ENCODE measurements around the gene DNAJC7. TPM values are rescaled to one million over a fixed set of nuclear protein-coding genes. Genes with fewer than 3 reads are reported as not detected.

The DNAJC7 gene
- polyA plus RNA-seq, 1 of the 3 experiments (the other 2 are of a cell fraction): 38.8 TPM

DNA sequence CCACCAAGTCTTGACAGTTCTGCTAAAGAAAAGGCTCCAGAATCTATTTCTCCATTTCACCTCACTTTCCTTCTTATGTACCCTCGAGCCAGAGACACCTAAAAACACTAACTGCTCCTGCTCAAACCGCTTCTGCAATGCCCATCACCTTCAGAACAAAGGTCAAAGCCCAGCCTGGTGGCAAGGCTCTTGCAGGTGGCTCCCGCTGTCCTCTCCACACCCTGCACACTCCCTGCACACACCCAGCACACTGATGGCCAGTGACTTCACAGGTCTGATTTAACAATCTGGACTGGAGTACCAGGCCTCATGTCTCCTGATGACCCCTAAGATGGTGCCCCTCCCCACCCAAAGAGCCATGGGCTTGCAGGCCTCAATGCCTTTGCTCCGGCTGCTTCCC, 43.0 kb upstream of the DNAJC7 start:
- CTCF ChIA-PET: interaction anchor here (1.9 to 3.6 kb wide), 3 partner anchors 7 to 41 kb away, joined by 4 to 16 read pairs (median 6); no protein-coding TSS in a partner anchor
- no peak for TF ChIP-seq NFIC (IDR thresholded peaks at IDR 0.05; ENCODE audit: borderline replicate concordance)
- TF ChIP-seq RAD21 (IDR thresholded peaks at IDR 0.05; ENCODE audit: low read length): no peak
- TF ChIP-seq TCF12 (IDR thresholded peaks at IDR 0.05): no peak
- no peak for TF ChIP-seq TEAD4 (IDR thresholded peaks at IDR 0.05; ENCODE audit: borderline replicate concordance, insufficient read depth)
- TF ChIP-seq CHD2 (IDR thresholded peaks at IDR 0.05; ENCODE audit: low read length, partially characterized antibody): no peak
- no peak for TF ChIP-seq ELF1 (IDR thresholded peaks at IDR 0.05)
- TF ChIP-seq EZH2phosphoT487 (IDR thresholded peaks at IDR 0.05; ENCODE audit: borderline replicate concordance, low read depth): no peak
- TF ChIP-seq RFX5 (IDR thresholded peaks at IDR 0.05; ENCODE audit: low read length): no peak
- H3K27me3 ChIP-seq (ENCODE audit: insufficient read depth): no peaks in the 10 kb centered on the region
- no peaks in the 10 kb centered on the region for H3K9me2 ChIP-seq
- no peak overlapping the region for H2AFZ ChIP-seq (ENCODE audit: low read depth)
- H3K36me3 ChIP-seq (replicated peaks in 1 of 2; ENCODE audit: control insufficient read depth in 1 of 2, insufficient read depth in 2 of 2, low read length in 1 of 2): no peaks in the 10 kb centered on the region
- no peak overlapping the region for H3K9ac ChIP-seq
- no peaks in the 10 kb centered on the region for H3F3A ChIP-seq (replicated peaks; ENCODE audit: insufficient read depth)
- no peaks in the 10 kb centered on the region; a peak in 1 of 4 replicates for H3K4me1 ChIP-seq (ENCODE audit: control insufficient read depth in 1 of 2, insufficient read depth in 2 of 2, low read depth in 1 of 2, low read length in 1 of 2)
- POLR2A ChIA-PET: no interaction called here
- H4K20me1 ChIP-seq (ENCODE audit: insufficient read depth): no peaks in the 10 kb centered on the region
- H3K4me3 ChIP-seq (ENCODE audit: low read depth in 2 of 2, low read length in 1 of 2): no peak overlapping the region
- 63% methylated on average over 4 of the region's 4 CpGs for WGBS (ENCODE audit: low lambda C conversion rate)
- no peak overlapping the region for H3K4me2 ChIP-seq
- no peaks in the 10 kb centered on the region for H3K79me2 ChIP-seq (ENCODE audit: insufficient read depth)
- DNase-seq: no peak
- no peaks in the 10 kb centered on the region for H3K9me3 ChIP-seq
- no peak overlapping the region for H3K27ac ChIP-seq (ENCODE audit: low read depth in 2 of 2, low read length in 1 of 2)

DNA sequence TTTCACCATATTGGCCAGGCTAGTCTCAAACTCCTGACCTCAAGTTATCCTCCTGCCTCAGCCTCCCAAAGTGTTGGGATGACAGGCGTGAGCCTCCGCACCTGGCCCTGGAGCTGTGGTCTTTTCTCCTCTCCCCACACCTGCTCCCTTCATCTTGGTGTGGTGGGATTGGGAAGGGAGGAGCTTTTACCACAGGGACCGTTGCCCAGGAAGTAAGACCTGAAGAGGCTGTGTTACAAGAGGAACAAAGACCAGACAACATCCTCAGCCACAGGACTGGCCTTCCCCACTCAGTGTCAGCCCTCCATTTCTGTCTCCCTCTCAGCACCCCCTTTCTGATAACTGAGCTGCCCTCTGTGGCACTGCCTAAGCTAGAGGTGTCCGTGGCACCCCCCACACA, 42.6 kb upstream of the DNAJC7 start:
- H4K20me1 ChIP-seq (ENCODE audit: insufficient read depth): no peaks in the 10 kb centered on the region
- H3K9me3 ChIP-seq: no peaks in the 10 kb centered on the region
- no peak overlapping the region for H2AFZ ChIP-seq (ENCODE audit: low read depth)
- no peaks in the 10 kb centered on the region for H3K27me3 ChIP-seq (ENCODE audit: insufficient read depth)
- no peaks in the 10 kb centered on the region for H3F3A ChIP-seq (replicated peaks; ENCODE audit: insufficient read depth)
- H3K79me2 ChIP-seq (ENCODE audit: insufficient read depth): no peaks in the 10 kb centered on the region
- H3K9me2 ChIP-seq: no peaks in the 10 kb centered on the region
- H3K9ac ChIP-seq: no peak overlapping the region
- H3K4me3 ChIP-seq (ENCODE audit: low read depth in 2 of 2, low read length in 1 of 2): no peak overlapping the region
- ChIA-PET POLR2A (no interaction called here), CTCF (interaction anchor here (1.9 to 3.6 kb wide), 3 partner anchors 8 to 42 kb away, joined by 4 to 16 read pairs (median 6); no protein-coding TSS in a partner anchor)
- H3K27ac ChIP-seq (ENCODE audit: low read depth in 2 of 2, low read length in 1 of 2): no peak overlapping the region
- DNase-seq: no peak
- 68% methylated on average over 4 of the region's 4 CpGs for WGBS (ENCODE audit: low lambda C conversion rate)
- H3K4me1 ChIP-seq (ENCODE audit: control insufficient read depth in 1 of 2, insufficient read depth in 2 of 2, low read depth in 1 of 2, low read length in 1 of 2): no peaks in the 10 kb centered on the region; a peak in 1 of 4 replicates
- no peaks in the 10 kb centered on the region for H3K36me3 ChIP-seq (replicated peaks in 1 of 2; ENCODE audit: control insufficient read depth in 1 of 2, insufficient read depth in 2 of 2, low read length in 1 of 2)
- TF ChIP-seq SIN3A (IDR thresholded peaks at IDR 0.05; ENCODE audit: borderline replicate concordance, low read depth, low read length) (no peak), RXRA (IDR thresholded peaks at IDR 0.05; ENCODE audit: borderline replicate concordance, low read depth) (no peak), MEF2A (IDR thresholded peaks at IDR 0.05; ENCODE audit: borderline replicate concordance, low read depth) (no peak), YY1 (IDR thresholded peaks at IDR 0.05; ENCODE audit: low read depth) (no peak), RCOR1 (IDR thresholded peaks at IDR 0.05; ENCODE audit: low read length) (no peak)
- TF ChIP-seq, protein P1, sequence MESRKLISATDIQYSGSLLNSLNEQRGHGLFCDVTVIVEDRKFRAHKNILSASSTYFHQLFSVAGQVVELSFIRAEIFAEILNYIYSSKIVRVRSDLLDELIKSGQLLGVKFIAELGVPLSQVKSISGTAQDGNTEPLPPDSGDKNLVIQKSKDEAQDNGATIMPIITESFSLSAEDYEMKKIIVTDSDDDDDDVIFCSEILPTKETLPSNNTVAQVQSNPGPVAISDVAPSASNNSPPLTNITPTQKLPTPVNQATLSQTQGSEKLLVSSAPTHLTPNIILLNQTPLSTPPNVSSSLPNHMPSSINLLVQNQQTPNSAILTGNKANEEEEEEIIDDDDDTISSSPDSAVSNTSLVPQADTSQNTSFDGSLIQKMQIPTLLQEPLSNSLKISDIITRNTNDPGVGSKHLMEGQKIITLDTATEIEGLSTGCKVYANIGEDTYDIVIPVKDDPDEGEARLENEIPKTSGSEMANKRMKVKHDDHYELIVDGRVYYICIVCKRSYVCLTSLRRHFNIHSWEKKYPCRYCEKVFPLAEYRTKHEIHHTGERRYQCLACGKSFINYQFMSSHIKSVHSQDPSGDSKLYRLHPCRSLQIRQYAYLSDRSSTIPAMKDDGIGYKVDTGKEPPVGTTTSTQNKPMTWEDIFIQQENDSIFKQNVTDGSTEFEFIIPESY (IDR thresholded peaks at IDR 0.05; ENCODE audit: borderline replicate concordance, low read depth): no peak
- TF ChIP-seq, protein P2, sequence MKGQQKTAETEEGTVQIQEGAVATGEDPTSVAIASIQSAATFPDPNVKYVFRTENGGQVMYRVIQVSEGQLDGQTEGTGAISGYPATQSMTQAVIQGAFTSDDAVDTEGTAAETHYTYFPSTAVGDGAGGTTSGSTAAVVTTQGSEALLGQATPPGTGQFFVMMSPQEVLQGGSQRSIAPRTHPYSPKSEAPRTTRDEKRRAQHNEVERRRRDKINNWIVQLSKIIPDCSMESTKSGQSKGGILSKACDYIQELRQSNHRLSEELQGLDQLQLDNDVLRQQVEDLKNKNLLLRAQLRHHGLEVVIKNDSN (IDR thresholded peaks at IDR 0.05; ENCODE audit: borderline replicate concordance, low read depth): no peak
- TF ChIP-seq, protein P3, sequence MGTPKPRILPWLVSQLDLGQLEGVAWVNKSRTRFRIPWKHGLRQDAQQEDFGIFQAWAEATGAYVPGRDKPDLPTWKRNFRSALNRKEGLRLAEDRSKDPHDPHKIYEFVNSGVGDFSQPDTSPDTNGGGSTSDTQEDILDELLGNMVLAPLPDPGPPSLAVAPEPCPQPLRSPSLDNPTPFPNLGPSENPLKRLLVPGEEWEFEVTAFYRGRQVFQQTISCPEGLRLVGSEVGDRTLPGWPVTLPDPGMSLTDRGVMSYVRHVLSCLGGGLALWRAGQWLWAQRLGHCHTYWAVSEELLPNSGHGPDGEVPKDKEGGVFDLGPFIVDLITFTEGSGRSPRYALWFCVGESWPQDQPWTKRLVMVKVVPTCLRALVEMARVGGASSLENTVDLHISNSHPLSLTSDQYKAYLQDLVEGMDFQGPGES (IDR thresholded peaks at IDR 0.05; ENCODE audit: low read depth, low read length): no peak
- H3K4me2 ChIP-seq: no peak overlapping the region
